GM19467 (cell line): Measurements from ENCODE around the gene B4GAT1.
"Not testable (repeated sequence)": the region's sequence is repeated elsewhere in the genome, so short reads cannot be mapped to it uniquely, and the experiment has no call there.

Experiments
- ATAC-seq: cut with Tn5 transposase; IDR thresholded peaks from one replicate; pipeline ENCODE4 v1.9.1; 2021; ENCODE audit warnings: mild to moderate bottlenecking, moderate library complexity; ENCODE audit not compliant: unreplicated experiment

Gene B4GAT1

DNA sequence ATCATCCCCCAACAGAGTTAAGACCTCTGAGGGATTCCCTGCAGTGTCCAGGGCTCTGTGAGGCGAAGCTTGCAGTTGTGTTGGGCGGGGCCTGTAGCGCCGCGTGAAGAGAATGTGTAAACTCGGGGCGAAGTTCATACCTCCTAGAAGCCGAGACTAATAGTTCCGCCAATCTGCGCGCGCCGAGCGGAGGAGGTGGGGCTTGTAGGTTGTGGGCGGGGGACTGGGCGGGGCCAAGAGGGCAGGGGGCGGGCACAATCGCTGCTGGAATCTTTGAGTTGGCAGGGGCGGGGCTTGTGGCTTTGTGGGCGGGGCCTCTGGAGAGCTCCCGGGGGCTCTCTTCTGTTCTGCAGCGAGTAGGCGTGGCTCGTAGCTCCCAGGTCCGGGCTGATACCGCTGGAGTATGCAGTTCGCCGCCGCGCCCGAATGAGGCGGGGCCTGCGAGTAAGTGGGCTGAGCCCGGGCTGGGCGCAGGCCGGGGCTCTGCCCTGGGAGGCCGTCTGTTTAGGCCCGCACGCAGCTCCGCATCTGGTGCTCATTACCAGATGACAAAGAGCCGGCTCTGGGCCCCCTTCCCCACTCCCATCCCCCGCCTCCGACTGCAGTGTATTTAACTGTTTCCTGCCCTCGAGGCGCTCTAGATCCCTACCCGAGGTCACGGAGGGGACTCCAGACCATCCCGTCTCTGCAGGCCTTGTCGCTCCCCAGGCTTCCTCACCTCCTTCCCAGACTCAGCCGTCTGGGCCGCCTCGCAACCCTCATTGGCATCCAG lies 34.7 kb downstream of the B4GAT1 start:
- peak; percentile 42 for ATAC-seq

DNA sequence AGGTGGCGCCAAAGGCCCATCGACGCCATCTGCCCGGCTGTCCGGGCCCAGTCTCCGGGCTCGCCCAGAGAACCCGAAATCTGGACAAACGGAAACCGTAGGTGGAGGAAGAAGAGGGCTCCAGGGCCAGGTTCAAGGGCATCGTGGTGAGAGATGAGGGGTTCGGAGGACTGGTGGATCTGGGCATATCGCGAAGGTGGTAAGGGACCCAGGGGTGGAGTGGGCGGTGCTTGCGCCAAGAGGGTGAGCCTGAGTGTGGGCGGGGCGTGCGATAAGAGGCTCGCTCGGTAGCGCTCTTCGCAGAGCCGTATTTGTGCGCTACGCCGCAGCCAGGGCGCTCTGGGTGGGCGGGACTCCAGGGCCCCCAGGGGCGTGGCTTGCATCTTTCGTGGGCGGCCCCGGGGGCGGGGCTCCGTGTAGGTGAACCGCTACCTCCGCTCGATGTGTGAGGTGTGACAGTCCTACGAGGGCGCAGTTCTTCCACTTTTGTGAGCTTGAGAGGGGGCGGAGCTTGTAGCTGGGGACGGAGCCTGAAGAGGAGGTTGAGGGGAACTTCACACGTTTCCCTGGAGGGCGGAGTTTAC lies 35.4 kb downstream of the B4GAT1 start:
- peak; percentile 70 for ATAC-seq

DNA sequence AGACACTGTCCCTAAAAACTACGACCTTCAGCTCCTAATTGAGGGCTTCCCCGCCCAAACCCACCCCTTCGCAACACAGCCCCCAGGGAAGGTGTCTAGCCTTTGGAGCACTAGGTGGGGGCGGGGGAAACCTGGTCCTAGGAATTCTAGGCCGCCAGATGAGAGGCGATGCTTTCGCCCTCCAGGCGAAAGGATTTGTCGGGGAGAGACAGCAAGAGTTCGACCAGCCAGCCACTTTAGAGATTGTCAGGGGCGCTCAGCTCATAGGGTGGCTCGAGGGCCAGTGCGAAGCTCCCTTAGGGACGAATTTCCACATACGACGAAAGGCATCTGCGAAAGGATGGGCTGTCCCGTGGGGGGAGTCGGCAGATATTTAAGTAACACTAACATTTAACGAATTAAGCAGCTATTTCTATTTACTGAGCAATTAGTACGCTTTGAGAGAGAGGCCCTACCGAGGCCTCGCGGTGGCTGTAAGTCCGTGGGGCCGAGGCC lies 35.9 kb downstream of the B4GAT1 start:
- no peak for ATAC-seq

DNA sequence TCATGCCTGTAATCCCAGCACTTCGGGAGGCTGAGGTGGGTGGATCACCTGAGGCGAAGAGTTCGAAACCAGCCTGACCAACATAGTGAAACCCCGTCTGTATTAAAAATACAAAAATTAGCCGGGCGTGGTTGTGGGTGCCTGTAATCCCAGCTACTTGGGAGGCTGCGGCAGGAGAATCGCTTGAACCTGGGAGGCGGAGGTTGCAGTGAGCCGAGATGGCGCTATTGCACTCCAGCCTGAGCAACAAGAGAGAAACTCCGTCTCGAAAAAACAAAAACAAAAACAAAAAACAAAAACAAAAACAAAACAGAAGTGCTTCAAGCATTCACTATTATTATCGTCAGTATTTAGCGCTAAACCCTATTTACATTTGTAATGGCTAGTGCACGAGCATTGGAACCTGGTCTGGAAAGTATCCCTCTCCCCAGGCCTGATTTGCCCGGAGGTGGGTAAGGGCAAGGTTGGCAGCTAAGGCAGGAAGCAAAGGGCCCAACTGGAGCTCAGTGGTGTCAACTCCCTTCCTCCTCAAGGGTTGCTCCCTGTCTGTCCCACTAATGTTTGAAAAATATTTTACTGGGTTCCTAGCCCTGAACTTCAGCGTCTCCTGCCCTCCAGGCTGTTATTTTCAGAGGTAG lies 36.5 kb downstream of the B4GAT1 start:
- not testable (repeated sequence) for ATAC-seq

DNA sequence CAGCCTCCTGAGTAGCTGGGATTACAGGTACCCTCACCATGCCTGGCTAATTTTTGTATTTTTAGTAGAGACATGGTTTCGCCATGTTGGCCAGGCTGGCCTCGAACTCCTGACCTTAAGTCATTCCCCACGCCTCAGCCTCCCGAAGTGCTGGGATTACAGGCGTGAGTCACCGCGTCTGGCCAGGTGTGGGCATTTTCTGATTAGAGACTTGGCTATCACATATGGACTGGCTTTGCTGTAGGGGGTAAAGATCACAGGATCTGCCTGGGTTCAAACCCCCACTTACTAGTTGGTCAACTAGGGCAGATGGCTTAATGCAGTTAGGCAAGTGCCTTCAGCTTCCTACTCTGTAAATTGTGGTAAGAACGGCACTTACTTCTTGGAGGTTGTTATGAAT lies 37.1 kb downstream of the B4GAT1 start:
- ATAC-seq = no peak

DNA sequence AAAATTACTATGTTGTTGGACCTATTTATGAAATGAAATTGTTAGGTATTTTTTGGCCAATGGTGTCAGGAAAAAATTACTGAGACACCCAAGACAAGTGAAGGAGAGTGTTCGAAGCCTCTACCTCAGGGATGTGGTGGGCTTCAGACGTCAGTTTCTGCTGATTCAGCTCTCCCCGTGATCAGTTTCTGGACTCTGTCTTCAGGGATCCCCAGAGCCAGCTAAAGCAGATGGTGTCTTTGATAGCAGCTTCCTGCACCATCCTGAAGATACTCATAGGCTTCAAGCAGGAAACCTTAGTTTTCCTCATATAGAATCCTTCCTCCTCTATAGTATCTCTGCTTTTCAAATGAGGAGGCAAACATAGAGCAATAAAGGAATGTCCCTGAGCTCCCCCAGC lies 38.0 kb downstream of the B4GAT1 start:
- ATAC-seq = no peak

DNA sequence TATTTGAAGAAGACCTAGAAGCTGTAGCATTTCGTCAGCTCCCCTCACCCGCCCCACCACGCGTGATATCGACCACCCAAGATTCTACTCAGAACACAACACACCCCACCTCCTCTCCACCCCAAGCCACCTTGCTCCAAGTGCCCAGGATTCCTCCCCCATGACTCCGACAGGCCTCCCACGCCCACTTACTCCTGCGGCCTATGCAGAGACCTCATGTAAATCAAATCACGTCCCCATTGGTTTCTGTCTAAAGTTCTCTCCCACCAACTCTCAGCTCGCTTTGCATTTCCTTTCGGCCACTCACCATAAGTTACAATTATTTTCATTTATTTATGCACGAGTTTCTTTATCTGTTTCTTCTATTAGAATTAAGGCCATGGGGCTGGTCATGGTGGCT lies 44.8 kb downstream of the B4GAT1 start:
- ATAC-seq = no peak

DNA sequence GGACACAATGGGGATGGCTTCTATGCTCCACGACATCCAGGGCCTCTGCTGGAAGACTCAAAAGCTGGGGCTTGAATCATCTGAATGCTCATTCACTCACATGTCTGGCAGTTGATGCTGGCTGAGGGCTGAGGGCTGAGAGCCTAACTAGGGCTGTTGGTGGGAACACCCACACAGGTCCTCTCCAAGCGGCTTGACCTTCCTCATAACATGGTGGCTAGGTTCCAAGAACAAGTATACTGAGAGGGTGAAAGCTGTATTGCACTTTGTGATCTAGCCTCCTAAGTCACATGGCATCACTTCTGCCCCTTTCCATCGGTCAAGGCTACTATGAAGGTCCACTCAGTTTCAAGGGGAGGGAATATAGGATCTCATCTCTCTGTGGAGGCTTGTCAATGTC lies 48.2 kb downstream of the B4GAT1 start:
- no peak for ATAC-seq

DNA sequence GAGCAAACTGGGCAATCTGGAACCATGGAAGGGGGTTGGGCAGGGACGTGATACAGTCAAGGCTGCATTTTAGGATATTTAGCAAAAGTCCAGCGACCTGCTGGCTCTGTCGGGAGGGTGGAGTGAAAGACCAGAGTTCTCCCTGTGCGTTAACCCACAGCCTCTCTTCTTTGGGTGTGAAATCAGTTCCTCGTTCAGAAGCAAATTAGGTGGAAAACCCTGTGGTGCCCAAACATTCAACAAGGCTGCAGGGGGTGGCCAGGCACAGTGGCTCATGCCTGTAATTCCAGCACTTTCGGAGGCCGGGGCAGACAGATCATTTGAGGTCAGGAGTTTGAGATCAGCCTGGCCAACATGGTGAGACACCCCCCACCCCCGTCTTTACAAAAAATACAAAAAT lies 49.8 kb downstream of the B4GAT1 start:
- ATAC-seq = no peak
